Activated CD4-positive, alpha-beta T cell treated with anti-CD3 and anti-CD28 coated beads, Interleukin-2, amount 50 U/mL, for 48 hours (primary cell): Measurements from ENCODE around the gene TRIO.

ENCODE experiments used
- DNase-seq, 2 experiments: peaks; one replicate each; pipeline ENCODE4 v3.0.0-alpha.2; 2020

The TRIO gene

GRCh38 chr5:14211818-14212803 lies 69.0 kb downstream of the TRIO start:
- DNase-seq: no peak

GRCh38 chr5:14212838-14213237 lies 69.7 kb downstream of the TRIO start:
- no peak for DNase-seq

- no peak for DNase-seq
Measured at GRCh38 chr5:14213253-14213652, 70.1 kb downstream of the TRIO start.

DNA sequence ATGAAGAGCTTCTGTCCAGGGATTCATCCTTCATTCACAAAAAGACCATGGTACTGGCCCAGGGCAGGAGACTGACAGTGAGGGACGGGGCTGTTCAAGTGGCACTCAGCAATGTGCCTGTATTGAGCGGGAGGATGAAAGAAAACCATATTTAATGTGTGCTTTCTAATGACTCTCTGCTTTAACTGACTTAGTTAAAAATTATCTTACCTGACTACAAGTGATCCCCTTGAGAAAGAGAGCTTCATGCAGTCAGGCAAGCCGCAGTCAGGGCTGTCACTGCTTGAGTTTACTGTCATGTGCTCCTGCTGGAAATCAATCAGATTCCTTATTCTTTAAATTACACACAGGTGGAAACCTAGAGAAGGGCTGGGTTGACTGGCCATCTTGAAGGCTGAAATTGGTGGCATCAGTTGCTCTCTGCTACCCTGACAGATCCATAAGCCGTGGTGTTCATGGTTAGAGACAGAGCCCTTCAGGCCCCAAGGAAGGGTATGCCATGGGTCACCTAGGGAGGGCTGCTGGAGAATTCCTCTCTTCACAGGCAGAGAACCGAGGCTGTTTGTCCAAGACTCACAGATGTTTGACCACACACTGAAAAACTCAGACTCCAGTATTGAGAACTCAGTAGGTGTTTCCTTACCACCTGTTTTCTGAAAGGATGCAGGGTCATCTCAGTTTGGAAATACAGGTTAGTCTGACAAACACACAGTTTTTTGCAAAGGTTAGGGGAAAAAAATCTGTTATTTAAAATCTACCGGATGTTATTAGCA lies 70.9 kb downstream of the TRIO start:
- no peak for DNase-seq

GRCh38 chr5:14215901-14216300 lies 72.8 kb downstream of the TRIO start:
- DNase-seq: no peak

- no peak for DNase-seq
Measured at GRCh38 chr5:14216372-14216771, 73.2 kb downstream of the TRIO start.

GRCh38 chr5:14216902-14217301 lies 73.8 kb downstream of the TRIO start:
- DNase-seq: no peak

- DNase-seq: no peak
Measured at GRCh38 chr5:14217587-14217986, 74.4 kb downstream of the TRIO start.

DNA sequence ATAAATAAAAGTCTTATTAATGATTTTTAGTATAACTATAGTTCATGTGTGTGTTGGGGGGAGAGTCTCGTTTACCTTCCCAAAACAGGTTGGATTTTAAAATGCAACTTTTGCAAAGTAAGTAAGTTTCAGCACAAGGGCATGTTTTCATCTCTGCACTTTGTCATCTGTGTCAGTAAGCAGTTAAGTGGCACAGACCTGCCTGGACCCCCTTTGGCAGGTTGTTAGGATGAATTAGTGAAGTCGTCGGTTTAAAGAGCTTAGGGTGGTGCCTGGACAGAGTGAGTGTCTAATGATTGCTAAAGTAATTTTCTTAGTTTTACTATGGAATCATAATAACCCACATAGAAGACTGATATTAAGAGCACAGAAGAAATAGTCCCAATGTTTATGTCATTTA lies 74.9 kb downstream of the TRIO start:
- DNase-seq: no peak

DNA sequence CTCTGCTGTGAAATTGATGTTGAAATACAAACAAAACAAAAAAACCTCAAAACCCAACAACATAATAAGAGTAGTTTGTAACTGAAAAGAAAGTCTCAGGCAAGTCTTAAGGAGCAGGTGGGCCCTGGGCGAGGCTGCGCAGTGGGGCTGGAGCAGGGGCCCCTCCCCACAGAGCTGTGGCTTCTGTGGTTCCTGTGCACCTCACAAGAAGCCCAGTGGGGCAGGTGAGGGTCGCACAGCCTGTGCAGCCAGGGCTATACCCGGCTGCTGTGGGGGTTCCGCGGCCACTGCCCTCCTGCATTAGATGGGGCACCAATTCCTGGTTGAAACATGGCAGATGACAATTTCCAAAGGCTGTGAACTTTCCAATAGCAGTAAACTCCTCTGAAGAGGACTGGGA lies 75.3 kb downstream of the TRIO start:
- no peak for DNase-seq

DNA sequence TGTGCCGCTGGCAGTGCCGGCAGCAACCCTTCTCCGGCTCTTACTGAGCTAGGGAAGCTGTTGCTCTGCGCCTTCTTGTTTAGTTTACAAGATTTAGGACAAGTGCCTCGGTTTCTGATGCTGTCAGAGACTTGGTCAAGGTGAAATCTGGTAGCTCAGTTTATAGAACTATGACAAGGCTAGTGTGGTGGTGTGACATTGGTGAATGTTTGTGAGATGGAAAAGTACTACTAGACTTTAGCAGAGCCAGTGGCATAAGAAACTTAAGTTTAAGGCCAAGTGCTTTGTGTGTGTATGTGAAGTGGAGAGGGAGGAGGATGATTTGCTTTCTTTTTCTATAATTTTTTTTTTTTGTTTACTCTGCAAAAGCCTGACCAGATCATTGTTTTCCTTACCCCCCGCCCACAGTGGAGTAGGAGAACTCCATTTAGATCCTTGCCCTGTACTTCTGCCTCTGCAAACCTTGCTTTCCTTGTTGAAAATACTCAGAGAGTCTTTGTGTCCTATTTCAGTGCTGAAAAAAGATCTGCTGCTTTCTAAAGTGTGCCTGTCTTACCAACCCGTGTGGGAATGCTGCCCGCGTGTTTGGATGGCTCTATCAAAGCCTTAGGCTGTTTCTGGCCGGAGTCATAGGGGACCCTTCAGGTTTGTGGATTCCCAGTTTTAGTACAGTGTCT lies 75.9 kb downstream of the TRIO start:
- no peak for DNase-seq

DNA sequence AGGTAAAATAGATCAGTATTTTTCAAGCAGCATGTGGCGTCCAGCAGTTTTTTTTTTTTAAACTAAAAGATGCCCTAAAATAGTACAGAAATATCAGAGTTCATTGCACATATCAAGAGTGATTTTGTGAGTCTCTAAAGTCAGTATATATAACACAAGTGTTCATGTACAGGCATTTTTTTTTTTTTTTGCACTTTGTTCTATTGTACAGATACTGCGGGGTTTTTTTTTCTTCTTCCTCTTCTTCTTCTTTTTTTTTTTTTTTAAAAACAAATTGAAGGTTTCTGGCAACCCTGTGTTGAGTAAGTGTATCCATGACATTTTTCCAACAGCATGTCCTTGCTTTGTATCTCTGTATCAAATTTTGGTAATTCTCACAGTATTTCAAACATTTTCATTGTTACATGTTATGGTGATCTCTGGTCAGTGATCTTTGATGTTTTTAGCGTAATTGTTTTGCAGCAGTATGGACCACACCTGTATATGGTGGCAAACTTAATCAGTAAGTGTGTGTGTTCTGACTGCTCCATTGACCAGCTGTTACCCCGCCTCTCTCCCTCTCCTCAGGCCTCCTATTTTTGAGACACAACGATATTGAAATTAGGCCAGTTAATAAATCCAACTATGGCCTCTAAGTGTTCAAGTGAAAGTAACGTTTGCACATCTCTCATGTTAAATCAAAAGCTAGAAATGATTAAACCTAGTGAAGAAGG lies 76.8 kb downstream of the TRIO start:
- no peak for DNase-seq

DNA sequence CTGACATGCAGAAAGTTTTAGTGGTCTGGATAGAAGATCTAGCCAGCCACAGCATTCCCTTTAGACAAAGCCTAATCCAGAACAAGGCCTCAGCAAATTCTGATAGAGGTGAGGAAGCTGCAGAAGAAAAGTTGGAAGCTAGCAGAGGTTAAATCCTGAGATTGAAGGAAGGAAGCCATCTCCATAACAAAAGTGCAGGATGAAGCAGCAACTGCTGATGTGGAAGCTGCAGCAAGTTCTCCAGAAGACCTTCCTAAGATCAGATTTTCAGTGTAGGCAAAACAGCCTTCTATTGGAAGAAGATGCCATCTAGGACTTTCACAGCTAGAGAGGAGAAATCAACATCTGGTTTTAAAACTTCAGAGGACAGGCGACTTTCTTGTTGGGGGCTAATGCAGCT lies 77.5 kb downstream of the TRIO start:
- DNase-seq: no peak

DNA sequence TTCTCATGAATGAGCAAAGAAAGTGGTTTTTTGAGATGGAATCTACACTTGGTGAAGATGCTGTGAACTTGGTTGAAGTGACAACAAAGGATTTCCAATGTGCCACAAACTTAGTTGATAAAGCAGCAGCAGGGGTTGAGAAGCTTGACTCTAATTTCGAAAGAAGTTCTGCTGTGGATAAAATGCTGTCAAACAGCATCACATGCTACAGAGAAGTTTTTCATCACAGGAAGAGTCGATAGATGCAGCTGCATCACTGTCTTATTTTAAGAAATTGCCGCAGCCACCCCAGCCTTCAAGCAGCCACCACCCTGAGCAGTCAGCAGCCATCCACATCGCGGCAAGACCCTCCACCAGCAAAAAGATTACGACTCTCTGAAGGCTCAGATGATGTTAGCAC lies 78.6 kb downstream of the TRIO start:
- DNase-seq: no peak

- no peak for DNase-seq
Measured at GRCh38 chr5:14222206-14222605, 79.1 kb downstream of the TRIO start.

DNA sequence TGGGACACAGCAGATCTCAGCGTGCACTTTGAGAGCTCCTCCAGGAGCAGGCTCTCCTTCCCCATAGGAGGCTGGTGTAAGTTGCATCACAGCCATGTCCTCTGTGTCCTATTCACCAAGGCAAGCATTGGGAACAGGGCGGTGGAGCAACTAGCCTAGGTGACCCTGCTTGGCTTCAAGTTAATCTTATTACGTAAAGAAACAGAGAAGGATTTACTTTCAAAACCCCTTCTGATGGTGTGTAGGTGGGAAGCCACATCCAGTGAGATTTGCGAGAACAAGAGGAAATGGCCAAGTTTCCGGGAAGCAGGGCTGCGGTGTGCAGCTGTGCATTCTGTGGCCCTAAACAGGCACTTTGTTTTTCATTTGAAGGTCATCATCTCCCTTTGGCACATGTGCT lies 80.2 kb downstream of the TRIO start:
- DNase-seq: no peak

DNA sequence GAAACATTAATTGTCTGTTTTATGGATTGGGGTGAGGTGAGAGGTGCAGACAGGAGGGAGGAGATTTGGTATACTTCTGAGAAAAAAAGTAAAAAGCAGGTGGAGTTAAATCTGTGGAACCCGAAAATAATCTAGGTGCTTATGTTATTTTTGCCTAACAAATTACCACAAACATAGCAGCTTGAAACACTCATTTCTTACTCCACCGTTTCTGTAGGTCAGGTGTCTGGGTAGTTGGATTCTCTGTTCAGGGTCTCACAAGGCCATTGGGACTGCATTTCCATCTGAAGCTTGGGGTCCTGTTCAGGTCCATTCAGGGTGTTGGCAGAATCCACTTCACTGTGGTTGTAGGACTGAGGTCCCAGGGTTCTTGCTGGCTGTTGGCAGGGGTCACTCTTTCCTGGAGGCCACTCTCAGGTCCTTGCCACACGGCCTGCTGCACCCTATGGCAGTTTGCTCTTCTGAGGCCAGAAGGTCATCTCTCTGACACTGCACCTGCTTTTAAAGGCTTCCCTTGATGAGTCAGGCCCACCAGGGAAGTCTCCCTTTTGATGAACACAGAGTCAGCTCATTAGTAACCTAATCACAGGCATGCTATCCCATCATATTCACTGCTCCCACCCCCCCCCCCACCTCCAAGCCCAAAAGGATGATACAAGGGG lies 82.2 kb downstream of the TRIO start:
- no peak for DNase-seq

DNA sequence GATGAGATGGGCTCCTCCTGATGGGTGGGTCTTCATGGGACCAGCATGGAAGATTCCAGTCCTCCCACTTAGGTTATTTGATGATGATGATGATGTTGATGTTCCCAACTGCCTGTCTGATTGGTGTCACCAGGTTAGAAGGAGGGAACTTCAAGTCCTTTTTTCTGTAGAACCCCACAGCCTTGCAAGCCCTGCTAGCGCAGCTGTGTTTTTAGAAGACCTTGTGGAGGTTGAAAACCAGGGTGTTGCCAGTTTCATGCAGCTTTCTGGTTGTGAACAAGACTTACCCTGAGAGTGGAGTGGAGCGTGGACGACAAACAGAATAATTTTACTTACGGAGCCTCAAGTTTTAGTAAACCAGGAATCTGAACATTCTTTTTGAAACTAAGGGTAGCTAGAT lies 83.0 kb downstream of the TRIO start:
- DNase-seq: no peak

GRCh38 chr5:14226554-14226953 lies 83.4 kb downstream of the TRIO start:
- DNase-seq: no peak

- no peak for DNase-seq
Measured at GRCh38 chr5:14226992-14227391, 83.8 kb downstream of the TRIO start.

DNA sequence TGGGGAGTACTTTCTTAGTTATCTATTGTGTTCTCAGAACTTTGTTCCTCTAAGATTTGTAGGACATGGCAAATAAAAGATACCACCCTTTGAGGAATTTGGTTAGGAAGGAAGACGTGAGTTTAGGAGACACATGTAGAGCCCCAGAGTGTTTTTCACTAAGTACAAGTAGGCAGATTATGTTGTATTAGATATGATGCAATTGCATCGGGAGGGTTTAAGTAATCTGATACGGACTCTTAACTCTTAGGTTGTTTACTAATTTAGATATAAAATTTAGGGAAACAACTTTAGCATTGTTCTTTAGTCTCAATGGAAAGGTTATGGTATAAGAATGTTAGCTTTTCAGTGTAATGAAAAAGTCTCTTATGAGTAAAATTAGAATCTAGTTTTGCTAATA lies 84.4 kb downstream of the TRIO start:
- no peak for DNase-seq

GRCh38 chr5:14228219-14228618 lies 85.1 kb downstream of the TRIO start:
- no peak for DNase-seq
